Measurements from ENCODE around the gene ABHD6. TPM values are rescaled to one million over a fixed set of nuclear protein-coding genes. Genes with fewer than 3 reads are reported as not detected.

ABHD6 gene
- total and polyA plus RNA-seq, 2 donors (not counting 3 experiments of a cell fraction or from before 2014, with no cell fraction given): 5.8 to 7.5 TPM

DNA sequence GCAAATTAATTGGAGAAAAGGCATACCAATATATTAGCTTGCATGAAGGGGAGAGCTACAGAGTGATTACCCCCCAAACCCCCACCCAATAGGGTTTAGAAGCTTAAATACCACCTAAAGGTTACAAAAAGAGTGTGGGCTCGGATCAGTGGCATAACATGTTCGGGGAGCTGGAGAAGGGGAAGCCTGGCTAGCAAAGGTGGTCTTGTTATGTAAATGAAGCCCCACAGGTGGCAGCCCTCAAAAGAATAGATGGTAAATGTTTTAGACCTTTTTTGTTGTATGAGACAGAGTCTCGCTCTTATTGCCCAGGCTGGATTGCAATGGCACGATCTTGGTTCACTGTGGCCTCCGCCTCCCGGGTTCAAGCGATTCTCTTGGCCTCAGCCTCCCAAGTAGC lies 84.2 kb downstream of the ABHD6 start:
- FAIRE-seq: no peak
- Histone ChIP-seq H3K4me2 (ENCODE audit: insufficient read depth, low read length) (no peak overlapping the region), H3K4me1 (ENCODE audit: control insufficient read depth, extremely low read depth, insufficient read depth, low read length) (peaks cover 19% of the 10 kb centered on the region), H3K27me3 (ENCODE audit: control insufficient read depth in 2 of 2, insufficient read depth in 2 of 2, low read length in 2 of 2) (no peaks in the 10 kb centered on the region), H3K9ac (replicated peaks; ENCODE audit: extremely low read depth, insufficient read depth, low read length) (no peak overlapping the region), H2AFZ (ENCODE audit: low read depth, low read length) (no peak overlapping the region), H3K27ac (ENCODE audit: insufficient read depth, low read depth, low read length) (no peak overlapping the region), H3K9me3 (replicated peaks; ENCODE audit: control insufficient read depth, insufficient read depth, low read length) (no peaks in the 10 kb centered on the region), H3K36me3 (ENCODE audit: control insufficient read depth in 2 of 2, extremely low read depth in 1 of 2, insufficient read depth in 2 of 2, low read length in 2 of 2) (peaks cover 15 to 16% of the 10 kb centered on the region in 2 experiments), H4K20me1 (replicated peaks; ENCODE audit: control insufficient read depth, extremely low read depth, insufficient read depth, low read length) (no peaks in the 10 kb centered on the region), H3K4me3 (replicated peaks in 1 of 3; ENCODE audit: insufficient read depth in 1 of 3, low read depth in 1 of 3, low read length in 3 of 3) (no peak overlapping the region), H3K79me2 (ENCODE audit: control insufficient read depth, insufficient read depth, low read length) (no peaks in the 10 kb centered on the region), H3K9me1 (replicated peaks; ENCODE audit: control insufficient read depth, extremely low read depth, insufficient read depth, low read length) (no peaks in the 10 kb centered on the region)
- DNase-seq (ENCODE audit: low read depth, low spot score): no peak
- dilution Hi-C loops (cut with MboI; ENCODE audit: extremely low pct_ligation_motif_present, low sequenced_read_pairs): no loop called here
- intact Hi-C loops (cut with micrococcal nuclease): loop anchor here (1.0 kb wide), 2 partner anchors 93 to 211 kb away; no protein-coding TSS in a partner anchor
- TF ChIP-seq MYC (IDR thresholded peaks at IDR 0.05; ENCODE audit: low read depth, low read length) (no peak), GATA2 (IDR thresholded peaks at IDR 0.05; ENCODE audit: insufficient read depth, insufficient read length, low read depth, low read length) (no peak), JUN (IDR thresholded peaks at IDR 0.05; ENCODE audit: borderline replicate concordance, insufficient read depth, insufficient read length, low read depth) (no peak), CTCF (IDR thresholded peaks at IDR 0.05; ENCODE audit: extremely low read depth in 1 of 2, insufficient read depth in 1 of 2, low read depth in 1 of 2, low read length in 2 of 2) (no peak), POLR2A (IDR thresholded peaks at IDR 0.05; ENCODE audit: low read depth, low read length) (no peak), EZH2 (IDR thresholded peaks at IDR 0.05; ENCODE audit: borderline replicate concordance, low read depth, low read length, severe bottlenecking) (no peak), POLR2AphosphoS5 (IDR thresholded peaks at IDR 0.05; ENCODE audit: insufficient read depth, low read depth, low read length) (no peak), FOS (IDR thresholded peaks at IDR 0.05; ENCODE audit: borderline replicate concordance, insufficient read depth, low read length) (no peak)
- TF ChIP-seq, protein P1, sequence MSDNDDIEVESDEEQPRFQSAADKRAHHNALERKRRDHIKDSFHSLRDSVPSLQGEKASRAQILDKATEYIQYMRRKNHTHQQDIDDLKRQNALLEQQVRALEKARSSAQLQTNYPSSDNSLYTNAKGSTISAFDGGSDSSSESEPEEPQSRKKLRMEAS (IDR thresholded peaks at IDR 0.05; ENCODE audit: insufficient read depth, insufficient read length): no peak
- ChIA-PET CTCF (interaction anchor here (1.0 to 7.2 kb wide), 7 partner anchors 12 to 308 kb away, joined by 3 to 44 read pairs (median 4); no protein-coding TSS in a partner anchor), POLR2A (no interaction called here)
- no TSS peak for BruUV-seq (replicated peaks)
